HepG2 (cell line): ENCODE data around the gene GOLGA3. TPM values are rescaled to one million over a fixed set of nuclear protein-coding genes. Genes with fewer than 3 reads are reported as not detected.

Experiments used
- FOSL1 ChIP-seq: sonication (generic); formaldehyde crosslinking; IDR thresholded peaks from 2 replicates; pipeline ENCODE4 v1.9.0; 2021; ENCODE audit warnings: missing genetic modification reagents, borderline replicate concordance
- NCOR1 ChIP-seq: fragments of 200-600 bp; sonication (generic); IDR thresholded peaks from 2 replicates; pipeline ENCODE4 v1.7.0; 2017; ENCODE audit warnings: antibody characterized with exemption, low read length, borderline replicate concordance
- ONECUT2 ChIP-seq: sonication (generic); formaldehyde crosslinking; IDR thresholded peaks from 2 replicates; pipeline ENCODE4 v1.4.0; 2020; ENCODE audit warnings: missing genetic modification reagents
- POLR2A ChIP-seq, 2 experiments: IDR thresholded peaks; 2 replicates each; pipeline ENCODE4 v1.6.1; 2011; ENCODE audit warnings: low read depth in 2 of 2, low read length in 2 of 2, mild to moderate bottlenecking in 1 of 2, moderate library complexity in 1 of 2; ENCODE audit not compliant: insufficient read depth in 1 of 2
- SRY ChIP-seq: sonication (generic); formaldehyde crosslinking; IDR thresholded peaks from 2 replicates; pipeline ENCODE4 v1.8.0; 2022; ENCODE audit warnings: mild to moderate bottlenecking, missing genetic modification reagents
- ZBTB3 ChIP-seq: sonication (generic); formaldehyde crosslinking; IDR thresholded peaks from 2 replicates; pipeline ENCODE4 v1.4.0; 2020; ENCODE audit warnings: low read depth, mild to moderate bottlenecking, moderate library complexity, missing genetic modification reagents, borderline replicate concordance
- ZC3H13 ChIP-seq: sonication (generic); formaldehyde crosslinking; IDR thresholded peaks from 2 replicates; pipeline ENCODE4 v1.8.1; 2023; ENCODE audit warnings: mild to moderate bottlenecking, missing genetic modification reagents, moderate library complexity
- ZFX ChIP-seq: sonication (generic); formaldehyde crosslinking; IDR thresholded peaks from 2 replicates; pipeline ENCODE4 v1.4.0; 2020; ENCODE audit warnings: mild to moderate bottlenecking, low read depth, missing genetic modification reagents, moderate library complexity
- ZNF263 ChIP-seq: sonication (generic); formaldehyde crosslinking; IDR thresholded peaks from 2 replicates; pipeline ENCODE4 v1.4.0; 2020; ENCODE audit warnings: missing genetic modification reagents
- ZNF329 ChIP-seq: sonication (generic); formaldehyde crosslinking; IDR thresholded peaks from 2 replicates; pipeline ENCODE4 v1.9.0; 2021; ENCODE audit warnings: low read depth, mild to moderate bottlenecking, missing genetic modification reagents
- ZNF766 ChIP-seq: sonication (generic); formaldehyde crosslinking; IDR thresholded peaks from 2 replicates; pipeline ENCODE4 v1.5.0; 2020; ENCODE audit warnings: missing genetic modification reagents, borderline replicate concordance
- ZNF816 ChIP-seq: sonication (generic); formaldehyde crosslinking; IDR thresholded peaks from 2 replicates; pipeline ENCODE4 v1.8.0; 2022; ENCODE audit warnings: missing genetic modification reagents, mild to moderate bottlenecking, borderline replicate concordance
- ZNF83 ChIP-seq: sonication (generic); formaldehyde crosslinking; IDR thresholded peaks from 2 replicates; pipeline ENCODE4 v1.4.0; 2020; ENCODE audit warnings: missing genetic modification reagents, mild to moderate bottlenecking, borderline replicate concordance
- ZSCAN20 ChIP-seq: sonication (generic); formaldehyde crosslinking; IDR thresholded peaks from 2 replicates; pipeline ENCODE4 v1.4.0; 2020; ENCODE audit warnings: missing genetic modification reagents, mild to moderate bottlenecking, borderline replicate concordance
- polyA plus RNA-seq, 8 experiments: library from polyadenylated mRNA; depleted of rRNA in 3 of 8; stranded (reverse) in 7 of 8; unstranded in 1 of 8; fragments of >200 nt; fragmentation: Illumina TruSeq in 4 of 8; extraction: Trizol in 4 of 8; gene quantifications; 2 replicates each; pipeline versions ENCODE4 v1.2.1 to v1.2.3, GENCODE V29; 2011 to 2016; ENCODE audit warnings: low read depth in 4 of 8, missing spikeins in 1 of 8, mixed read lengths in 1 of 8; ENCODE audit not compliant: insufficient read depth in 1 of 8
- total RNA-seq, 5 experiments: library from RNA; depleted of rRNA; stranded (reverse); fragments of >200 nt; fragmentation: Illumina TruSeq; extraction: Trizol; gene quantifications; 2 replicates each; pipeline ENCODE4 v1.2.3, GENCODE V29; 2016; ENCODE audit warnings: low read depth in 1 of 5
- TF ChIP-seq, protein P1 (sequence below): sonication (generic); formaldehyde crosslinking; IDR thresholded peaks from 2 replicates; pipeline ENCODE4 v1.5.1; 2020; ENCODE audit warnings: mild to moderate bottlenecking, missing genetic modification reagents
- TF ChIP-seq, protein P2 (sequence below): sonication (generic); formaldehyde crosslinking; IDR thresholded peaks from 2 replicates; pipeline ENCODE4 v1.4.0; 2020; ENCODE audit warnings: low read depth, missing genetic modification reagents
- TF ChIP-seq, protein P3 (sequence below): IDR thresholded peaks from 2 replicates; pipeline ENCODE4 v1.6.1; 2018; ENCODE audit warnings: missing genetic modification reagents, mild to moderate bottlenecking, missing compliant biosample characterization
- TF ChIP-seq, protein P4 (sequence below): sonication (generic); formaldehyde crosslinking; IDR thresholded peaks from 2 replicates; pipeline ENCODE4 v1.5.0; 2020; ENCODE audit warnings: mild to moderate bottlenecking, missing genetic modification reagents, borderline replicate concordance

GOLGA3 gene
- total and polyA plus RNA-seq, 2 of the 13 experiments (the other 11 are each of a cell fraction or from before 2014, with no cell fraction given) = 22.0 to 43.0 TPM

DNA sequence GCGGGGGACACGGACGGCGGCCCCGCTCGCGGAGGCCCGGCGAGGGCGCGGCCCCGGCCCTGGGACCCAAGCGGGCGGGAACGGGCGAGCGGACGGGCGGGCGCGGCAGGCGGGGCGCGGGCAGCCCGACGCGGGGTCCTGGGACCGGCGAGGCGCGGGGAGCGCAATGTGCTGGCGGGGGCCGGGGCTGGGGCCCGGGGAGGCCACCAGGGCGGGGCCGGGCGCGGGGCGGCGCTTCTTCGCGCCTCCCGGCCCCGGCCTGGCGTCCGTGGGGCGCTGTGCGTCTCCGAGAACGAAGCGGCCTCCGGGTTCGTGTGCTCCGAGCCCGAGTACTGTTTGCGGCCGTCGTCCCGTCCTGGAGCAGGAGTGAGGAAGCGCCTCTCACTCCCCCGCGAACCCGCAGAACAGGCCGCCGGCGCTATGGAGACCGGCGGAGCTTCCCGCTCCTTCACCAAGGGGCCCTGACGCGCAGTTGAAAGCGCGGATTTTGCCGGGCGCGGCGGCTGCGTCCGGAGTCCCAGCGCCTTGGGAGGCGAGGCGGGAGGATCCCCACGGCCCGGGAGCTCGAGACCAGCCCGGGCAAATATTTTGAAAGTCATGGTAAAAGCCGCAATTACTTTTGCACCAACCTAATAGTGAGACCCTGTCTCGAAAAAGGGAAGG lies 66.6 kb downstream of the GOLGA3 start (continued):
- TF ChIP-seq ZSCAN20 (peak; percentile 55; the same call in 1 of the 2 replicates), ZNF83 (CRISPR knock-in tag) (no peak), ZNF766 (CRISPR knock-in tag) (peak; percentile 80), ZFX (CRISPR knock-in tag) (peak; percentile 94), ONECUT2 (CRISPR knock-in tag) (no peak), ZBTB3 (CRISPR knock-in tag) (no peak), FOSL1 (no peak), ZNF263 (peak; percentile 57; the same call in 1 of the 2 replicates), POLR2A (IDR thresholded peaks at IDR 0.05; ENCODE audit: insufficient read depth in 1 of 2, low read depth in 2 of 2, low read length in 2 of 2) (peak; percentile 87 to 89), ZNF329 (CRISPR knock-in tag) (0 out of 2 replicates have a peak, but pooled peaks have one; percentile 46), ZC3H13 (CRISPR knock-in tag) (peak; percentile 43; the same call in 1 of the 2 replicates), NCOR1 (no peak), ZNF816 (CRISPR knock-in tag) (0 out of 2 replicates have a peak, but pooled peaks have one; percentile 33), SRY (peak; percentile 46; the same call in 1 of the 2 replicates)
- TF ChIP-seq, protein P1, sequence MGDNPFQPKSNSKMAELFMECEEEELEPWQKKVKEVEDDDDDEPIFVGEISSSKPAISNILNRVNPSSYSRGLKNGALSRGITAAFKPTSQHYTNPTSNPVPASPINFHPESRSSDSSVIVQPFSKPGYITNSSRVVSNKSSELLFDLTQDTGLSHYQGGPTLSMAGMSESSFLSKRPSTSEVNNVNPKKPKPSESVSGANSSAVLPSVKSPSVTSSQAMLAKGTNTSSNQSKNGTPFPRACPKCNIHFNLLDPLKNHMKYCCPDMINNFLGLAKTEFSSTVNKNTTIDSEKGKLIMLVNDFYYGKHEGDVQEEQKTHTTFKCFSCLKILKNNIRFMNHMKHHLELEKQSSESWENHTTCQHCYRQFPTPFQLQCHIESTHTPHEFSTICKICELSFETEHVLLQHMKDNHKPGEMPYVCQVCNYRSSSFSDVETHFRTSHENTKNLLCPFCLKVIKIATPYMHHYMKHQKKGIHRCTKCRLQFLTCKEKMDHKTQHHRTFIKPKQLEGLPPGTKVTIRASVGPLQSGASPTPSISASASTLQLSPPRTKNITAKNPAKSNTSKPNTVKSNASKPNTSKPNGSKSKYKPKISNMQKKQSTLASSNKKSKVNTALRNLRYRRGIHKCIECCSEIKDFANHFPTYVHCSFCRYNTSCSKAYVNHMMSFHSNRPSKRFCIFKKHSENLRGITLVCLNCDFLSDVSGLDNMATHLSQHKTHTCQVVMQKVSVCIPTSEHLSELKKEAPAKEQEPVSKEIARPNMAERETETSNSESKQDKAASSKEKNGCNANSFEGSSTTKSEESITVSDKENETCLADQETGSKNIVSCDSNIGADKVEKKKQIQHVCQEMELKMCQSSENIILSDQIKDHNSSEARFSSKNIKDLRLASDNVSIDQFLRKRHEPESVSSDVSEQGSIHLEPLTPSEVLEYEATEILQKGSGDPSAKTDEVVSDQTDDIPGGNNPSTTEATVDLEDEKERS (CRISPR knock-in tag) = 0 out of 2 replicates have a peak, but pooled peaks have one; percentile 33
- TF ChIP-seq, protein P2, sequence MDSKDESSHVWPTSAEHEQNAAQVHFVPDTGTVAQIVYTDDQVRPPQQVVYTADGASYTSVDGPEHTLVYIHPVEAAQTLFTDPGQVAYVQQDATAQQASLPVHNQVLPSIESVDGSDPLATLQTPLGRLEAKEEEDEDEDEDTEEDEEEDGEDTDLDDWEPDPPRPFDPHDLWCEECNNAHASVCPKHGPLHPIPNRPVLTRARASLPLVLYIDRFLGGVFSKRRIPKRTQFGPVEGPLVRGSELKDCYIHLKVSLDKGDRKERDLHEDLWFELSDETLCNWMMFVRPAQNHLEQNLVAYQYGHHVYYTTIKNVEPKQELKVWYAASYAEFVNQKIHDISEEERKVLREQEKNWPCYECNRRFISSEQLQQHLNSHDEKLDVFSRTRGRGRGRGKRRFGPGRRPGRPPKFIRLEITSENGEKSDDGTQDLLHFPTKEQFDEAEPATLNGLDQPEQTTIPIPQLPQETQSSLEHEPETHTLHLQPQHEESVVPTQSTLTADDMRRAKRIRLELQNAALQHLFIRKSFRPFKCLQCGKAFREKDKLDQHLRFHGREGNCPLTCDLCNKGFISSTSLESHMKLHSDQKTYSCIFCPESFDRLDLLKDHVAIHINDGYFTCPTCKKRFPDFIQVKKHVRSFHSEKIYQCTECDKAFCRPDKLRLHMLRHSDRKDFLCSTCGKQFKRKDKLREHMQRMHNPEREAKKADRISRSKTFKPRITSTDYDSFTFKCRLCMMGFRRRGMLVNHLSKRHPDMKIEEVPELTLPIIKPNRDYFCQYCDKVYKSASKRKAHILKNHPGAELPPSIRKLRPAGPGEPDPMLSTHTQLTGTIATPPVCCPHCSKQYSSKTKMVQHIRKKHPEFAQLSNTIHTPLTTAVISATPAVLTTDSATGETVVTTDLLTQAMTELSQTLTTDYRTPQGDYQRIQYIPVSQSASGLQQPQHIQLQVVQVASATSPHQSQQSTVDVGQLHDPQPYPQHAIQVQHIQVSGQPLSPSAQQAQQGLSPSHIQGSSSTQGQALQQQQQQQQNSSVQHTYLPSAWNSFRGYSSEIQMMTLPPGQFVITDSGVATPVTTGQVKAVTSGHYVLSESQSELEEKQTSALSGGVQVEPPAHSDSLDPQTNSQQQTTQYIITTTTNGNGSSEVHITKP = no peak
- TF ChIP-seq, protein P3, sequence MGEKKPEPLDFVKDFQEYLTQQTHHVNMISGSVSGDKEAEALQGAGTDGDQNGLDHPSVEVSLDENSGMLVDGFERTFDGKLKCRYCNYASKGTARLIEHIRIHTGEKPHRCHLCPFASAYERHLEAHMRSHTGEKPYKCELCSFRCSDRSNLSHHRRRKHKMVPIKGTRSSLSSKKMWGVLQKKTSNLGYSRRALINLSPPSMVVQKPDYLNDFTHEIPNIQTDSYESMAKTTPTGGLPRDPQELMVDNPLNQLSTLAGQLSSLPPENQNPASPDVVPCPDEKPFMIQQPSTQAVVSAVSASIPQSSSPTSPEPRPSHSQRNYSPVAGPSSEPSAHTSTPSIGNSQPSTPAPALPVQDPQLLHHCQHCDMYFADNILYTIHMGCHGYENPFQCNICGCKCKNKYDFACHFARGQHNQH (CRISPR knock-in tag) = peak; percentile 63; the same call in 1 of the 2 replicates
- TF ChIP-seq, protein P4, sequence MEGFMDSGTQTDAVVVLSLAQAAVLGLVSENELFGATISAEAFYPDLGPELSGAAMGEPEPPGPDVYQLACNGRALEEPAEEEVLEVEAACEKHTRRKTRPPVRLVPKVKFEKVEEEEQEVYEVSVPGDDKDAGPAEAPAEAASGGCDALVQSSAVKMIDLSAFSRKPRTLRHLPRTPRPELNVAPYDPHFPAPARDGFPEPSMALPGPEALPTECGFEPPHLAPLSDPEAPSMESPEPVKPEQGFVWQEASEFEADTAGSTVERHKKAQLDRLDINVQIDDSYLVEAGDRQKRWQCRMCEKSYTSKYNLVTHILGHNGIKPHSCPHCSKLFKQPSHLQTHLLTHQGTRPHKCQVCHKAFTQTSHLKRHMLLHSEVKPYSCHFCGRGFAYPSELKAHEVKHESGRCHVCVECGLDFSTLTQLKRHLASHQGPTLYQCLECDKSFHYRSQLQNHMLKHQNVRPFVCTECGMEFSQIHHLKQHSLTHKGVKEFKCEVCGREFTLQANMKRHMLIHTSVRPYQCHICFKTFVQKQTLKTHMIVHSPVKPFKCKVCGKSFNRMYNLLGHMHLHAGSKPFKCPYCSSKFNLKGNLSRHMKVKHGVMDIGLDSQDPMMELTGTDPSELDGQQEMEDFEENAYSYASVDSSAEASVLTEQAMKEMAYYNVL (CRISPR knock-in tag) = no peak; the same call in 1 of the 2 replicates
